ENCODE measurements around the gene HOXA10.
A peak's percentile ranks its signal among the peaks of the same experiment; 100 is the strongest.

Gene HOXA10

DNA sequence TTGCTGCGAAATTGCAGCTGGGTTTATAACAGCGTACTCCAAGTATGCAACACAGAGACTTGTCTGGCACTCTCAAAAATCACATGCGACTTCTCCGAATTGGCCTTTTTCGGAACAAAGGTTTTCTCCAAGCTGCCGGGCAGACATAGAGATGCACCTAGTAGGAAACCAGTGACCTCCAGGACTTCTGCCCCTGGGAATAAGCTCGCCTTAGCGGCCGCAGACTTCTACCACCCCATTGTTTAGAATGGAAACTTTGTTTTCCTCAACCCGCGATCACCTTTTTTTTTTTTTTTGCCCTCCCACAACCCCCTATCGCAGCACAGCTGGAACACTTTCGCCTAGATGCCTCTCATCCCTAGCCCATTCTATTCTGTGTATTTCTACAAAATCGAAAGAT, 4.9 kb upstream of the HOXA10 start:
- no peak for DNase-seq

DNA sequence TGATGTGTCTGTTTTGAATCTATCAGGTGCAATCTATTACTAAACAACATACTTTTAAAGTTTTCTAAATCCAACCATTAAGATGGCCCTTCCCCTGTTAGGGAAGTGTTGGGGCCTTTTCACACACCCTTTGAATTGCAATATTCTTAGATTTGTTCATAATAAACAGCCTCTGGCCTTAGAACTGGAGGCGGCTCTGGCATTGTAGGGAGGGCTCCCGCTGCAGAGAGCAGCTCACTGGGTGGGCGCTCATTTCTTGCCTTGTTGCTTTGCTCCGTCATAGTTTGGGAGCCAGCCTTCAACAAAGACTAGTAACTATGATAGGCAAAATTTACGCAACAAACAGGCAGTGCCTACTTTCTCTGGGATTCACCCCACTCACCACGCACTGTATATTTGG, 4.2 kb upstream of the HOXA10 start:
- no peak for DNase-seq

DNA sequence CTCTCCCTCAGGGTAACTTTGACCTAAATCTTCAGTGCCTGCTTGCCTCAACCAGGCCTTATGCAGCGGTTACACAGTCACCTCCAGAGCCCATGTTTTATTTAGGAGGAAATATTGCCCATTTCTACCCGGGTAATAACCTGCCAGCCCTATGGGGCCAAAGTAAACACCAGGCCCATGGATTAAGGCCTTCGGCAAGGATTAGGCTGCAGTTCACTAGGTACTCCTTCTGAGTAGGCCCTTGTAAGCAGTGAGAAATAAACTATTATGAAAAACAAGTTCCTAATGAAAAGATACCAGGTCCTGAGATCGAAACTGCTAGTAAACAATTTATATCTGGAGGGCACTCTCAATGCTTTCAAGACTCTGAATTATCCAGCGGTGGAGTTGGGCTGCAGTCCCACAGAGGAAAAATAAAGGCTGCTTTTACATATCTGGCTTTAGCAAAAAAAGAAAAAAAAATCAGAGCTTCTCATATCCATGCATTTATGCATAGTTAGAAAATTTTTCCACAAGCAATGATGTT, 3.7 kb upstream of the HOXA10 start:
- no peak for DNase-seq

DNA sequence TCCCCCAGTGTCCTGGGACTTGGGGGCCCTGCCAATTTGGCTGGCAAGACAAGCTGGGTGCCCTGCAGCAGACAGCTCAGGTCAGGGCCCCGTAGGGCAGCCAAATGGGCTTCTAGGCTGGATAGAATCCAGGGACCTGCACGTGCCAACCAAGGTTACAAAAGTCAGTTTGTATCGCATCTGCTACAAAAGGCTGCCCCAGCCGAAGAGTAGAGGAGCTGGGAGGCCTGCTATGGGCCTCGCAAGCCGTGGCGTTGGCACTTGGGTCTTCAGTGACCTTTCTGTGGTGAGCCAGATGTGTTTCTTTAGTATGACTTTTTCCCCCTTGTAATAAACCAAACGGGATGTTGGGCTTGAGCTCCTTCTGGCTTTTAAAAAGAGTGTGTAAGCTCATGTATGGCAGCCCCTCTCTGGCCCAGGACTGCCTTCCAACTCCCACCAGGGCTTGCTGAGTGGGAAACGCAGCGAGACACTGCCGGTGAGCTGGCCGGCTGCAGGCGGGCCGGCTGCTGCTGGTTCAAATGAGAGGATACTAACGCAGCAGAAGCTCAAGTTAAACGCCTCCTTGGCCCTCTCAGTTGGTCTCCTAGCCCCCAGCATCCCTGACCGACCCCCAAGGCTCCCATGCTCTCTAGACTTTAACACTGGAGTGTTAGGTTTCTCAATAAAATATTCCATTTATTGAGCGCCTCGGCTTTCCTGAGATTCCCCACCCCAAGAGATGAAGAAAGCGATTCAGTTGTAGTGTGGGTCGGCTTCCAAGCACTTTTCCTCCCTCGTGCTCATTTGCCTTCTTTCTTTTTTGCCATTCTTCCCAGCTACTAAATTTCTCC, 3.1 kb upstream of the HOXA10 start:
- DNase-seq, result no peak

DNA sequence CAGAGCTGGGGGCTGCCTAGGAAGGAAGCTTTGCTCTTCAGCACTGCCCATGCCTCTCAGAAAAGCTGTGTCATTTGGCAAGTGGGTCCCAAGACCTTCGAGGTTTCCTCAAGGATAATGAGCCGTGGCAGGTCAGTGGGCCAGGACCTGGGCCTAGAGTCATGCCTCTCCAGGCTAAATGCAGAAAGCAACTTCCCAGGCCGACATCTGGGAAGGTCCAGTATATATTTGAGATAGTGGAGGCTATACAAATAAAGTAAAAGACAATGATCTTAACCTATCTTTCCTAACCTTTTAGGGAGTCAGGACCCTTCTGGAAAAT, 2.4 kb upstream of the HOXA10 start:
- no peak for DNase-seq

DNA sequence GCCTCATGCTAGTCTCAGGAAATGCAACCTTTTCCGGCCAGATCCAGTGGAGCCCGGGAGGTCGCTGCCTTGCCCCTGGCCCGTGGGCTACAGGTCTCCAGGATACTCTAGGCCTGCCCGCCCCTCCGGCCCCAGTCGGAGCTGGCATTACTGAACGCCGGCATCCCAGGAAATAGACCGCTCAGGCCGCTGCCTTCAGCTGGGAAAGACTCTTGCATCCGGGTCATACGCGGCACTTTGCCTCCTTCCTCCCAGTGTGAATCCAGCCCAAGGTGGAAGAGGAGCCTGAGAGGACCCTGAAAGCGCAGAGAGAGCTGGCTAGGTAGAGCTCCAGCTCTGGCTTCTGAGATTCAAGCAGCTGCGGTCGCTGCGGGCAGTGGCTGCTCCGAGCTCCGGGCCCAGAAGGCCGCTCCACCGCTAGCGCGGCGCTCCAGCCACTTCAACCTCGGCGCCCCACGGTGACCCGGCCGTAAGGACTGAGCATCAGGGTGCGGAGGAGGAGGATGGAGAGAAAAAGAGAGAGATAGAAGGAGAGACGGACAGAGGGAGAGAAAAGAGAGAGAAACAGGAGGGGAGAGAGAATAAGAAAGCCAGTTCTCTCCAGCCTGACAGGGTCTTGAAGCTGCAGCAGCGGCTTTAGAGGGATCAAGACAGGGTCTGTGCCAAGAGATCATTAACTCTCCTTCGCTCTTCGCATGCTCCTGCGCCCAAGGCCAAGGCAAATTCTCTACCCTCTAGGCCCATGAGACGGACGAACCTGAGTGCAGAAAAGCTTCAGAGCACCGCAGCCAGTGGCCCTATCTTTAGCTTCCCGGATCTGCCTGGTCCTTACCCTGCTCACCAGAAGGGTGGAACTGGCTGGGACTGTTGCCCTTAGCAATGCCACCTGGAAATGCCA, 1.8 kb upstream of the HOXA10 start:
- no peak for DNase-seq

DNA sequence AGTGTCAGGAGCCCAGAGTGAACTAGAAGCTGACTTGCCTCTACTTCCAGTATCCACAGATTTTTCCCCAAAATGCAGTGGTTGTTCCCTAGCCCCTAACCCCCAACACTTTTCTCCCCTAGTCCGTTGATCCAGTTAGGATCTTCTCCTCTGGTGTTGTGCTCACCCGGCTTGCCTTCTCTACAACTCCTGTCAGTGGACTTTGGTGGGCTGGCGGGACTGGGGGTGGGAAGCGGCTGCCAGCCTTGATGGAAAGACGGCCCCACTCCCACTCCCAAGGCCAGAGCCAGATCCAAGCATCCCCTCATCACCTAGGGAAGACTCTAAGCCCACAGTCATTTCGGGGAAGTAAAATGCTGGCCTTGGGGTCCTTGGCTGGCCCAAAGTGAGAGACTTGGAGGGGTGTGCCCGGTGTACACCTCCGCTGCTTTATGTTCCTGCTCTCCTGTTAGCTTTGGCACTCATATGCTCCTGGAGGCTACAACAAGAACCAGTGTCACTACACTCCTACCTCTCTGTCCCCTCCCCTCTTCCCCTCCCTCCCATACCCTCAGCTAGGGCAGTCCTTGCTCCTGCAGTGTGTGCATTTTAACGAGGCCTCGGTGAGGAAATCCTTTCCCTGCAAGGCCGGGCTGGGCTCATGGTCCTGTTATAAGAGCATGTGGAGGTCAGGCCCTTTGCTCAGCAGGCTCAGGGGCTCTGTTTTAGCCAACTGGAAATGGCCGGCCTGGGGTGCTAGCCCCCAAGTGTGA, 930 bp upstream of the HOXA10 start:
- DNase-seq, result no peak

DNA sequence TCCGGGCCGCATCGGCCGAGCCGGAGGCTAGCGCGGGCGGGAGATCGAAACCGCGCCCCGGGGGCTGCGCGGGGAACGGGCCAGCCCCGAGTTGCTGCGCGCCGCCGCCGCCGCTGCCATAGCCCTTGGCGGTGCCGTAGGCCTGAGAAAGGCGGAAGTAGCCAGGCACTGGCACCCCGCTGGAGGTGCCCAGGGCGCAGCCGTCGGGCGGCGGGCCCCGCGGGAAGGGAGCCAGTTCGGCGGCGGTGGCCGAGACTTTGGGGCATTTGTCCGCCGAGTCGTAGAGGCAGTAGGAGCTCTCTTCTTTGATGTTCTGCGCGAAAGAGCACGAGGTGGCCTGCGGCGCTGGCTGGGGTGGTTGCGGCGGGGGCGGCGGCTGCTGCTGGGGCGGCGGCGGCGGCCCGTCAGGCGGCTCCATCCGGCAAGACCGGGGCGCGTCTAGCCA, 587 bp downstream of the HOXA10 start:
- peak; percentile 57 for DNase-seq

DNA sequence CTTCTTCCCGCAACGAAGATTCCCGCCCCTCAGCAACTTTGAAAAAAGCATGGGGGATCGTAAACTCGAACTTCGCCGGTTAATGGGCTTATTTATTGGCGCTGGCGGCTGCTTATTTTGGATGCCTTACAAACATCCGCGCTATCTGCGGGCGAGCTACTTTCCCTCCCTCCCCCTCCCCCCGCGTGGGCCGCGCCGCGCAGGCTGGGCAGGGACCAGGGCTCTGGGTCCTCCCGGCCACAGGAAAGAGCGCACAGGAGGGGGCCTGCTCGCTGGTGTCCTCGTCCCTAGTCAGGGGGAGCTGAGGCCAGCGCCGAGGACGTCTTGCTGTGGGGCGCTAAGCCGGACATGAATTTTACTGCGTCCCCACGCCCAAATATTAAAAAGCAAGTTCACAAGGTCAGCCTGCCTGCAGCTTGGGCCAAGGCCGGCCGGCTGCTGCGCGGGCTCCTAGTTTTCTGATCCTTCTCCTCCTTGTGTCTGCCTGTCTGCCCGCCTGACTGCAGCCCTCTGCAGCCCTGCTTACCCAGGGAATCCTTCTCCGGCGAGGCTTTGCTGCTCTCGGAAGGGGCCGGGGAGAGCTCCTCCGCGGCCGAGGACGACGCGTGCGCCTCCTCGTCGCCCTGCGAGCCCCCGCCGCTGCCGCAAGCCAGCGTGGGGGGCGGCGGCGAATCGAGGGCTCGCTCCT, 1.2 kb downstream of the HOXA10 start:
- DNase-seq, result peak; percentile 57

DNA sequence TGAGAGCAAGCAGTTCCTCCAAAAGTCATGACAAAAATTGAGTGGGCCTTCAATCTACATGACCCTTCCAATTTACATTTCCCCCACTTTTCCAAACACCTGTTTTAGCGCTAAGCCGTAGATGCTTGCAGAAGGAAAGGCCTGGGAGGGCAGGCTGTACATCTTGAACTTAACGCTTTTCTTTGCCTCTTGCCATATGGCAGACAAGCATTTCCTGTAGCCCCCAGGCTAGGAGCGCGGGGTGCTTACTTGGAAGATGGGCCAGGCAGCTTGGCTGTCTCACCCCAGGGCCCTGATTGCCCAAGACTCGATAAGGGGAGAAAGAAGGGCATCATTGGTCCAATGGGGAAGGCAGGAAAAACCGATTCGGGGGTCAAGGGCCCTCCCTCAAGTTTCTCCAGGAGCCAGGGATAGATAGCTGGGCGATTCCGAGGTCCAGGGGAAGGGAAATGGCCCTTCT, 1.8 kb downstream of the HOXA10 start:
- peak; percentile 41 for DNase-seq

DNA sequence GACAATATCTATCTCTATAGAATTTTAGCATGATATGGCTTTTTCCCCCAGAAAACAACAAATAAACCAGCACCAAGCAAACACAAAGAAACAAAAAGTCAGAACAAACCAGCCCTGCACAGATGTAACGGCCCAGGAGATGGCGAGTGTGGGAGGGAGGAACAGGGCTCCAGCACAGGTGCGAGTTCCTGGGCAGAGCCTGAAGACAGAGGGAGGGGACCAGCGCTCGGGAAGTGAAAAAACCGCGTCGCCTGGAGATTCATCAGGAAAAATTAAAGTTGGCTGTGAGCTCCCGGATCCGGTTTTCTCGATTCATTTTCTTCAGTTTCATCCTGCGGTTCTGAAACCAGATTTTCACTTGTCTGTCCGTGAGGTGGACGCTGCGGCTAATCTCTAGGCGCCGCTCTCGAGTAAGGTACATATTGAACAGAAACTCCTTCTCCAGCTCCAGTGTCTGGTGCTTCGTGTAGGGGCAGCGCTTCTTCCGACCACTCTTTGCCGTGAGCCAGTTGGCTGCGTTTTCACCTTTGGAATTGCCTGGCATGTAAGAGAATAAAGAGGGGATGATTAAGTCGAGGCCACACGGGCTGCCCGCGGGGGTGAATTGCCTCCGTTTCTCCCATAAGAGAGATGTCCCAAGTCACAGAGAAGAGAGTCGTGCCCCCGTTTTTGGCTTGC, 2.3 kb downstream of the HOXA10 start:
- DNase-seq, result peak; percentile 51

DNA sequence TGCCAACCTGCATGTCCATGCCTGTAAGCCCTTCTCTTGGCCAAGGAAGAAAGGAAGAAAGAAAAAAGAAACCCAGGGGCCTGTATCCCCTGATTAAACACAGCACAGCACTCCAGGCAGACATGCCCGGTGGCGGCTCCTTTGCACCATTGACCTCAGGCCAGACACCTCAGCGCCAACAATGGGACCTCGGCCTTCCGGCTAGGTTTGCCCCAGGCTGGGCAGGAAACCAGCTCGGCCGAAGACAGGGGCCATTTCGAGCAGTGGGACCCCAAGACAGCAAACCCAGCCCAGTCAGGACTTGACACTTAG, 2.8 kb downstream of the HOXA10 start:
- peak; percentile 37 for DNase-seq

DNA sequence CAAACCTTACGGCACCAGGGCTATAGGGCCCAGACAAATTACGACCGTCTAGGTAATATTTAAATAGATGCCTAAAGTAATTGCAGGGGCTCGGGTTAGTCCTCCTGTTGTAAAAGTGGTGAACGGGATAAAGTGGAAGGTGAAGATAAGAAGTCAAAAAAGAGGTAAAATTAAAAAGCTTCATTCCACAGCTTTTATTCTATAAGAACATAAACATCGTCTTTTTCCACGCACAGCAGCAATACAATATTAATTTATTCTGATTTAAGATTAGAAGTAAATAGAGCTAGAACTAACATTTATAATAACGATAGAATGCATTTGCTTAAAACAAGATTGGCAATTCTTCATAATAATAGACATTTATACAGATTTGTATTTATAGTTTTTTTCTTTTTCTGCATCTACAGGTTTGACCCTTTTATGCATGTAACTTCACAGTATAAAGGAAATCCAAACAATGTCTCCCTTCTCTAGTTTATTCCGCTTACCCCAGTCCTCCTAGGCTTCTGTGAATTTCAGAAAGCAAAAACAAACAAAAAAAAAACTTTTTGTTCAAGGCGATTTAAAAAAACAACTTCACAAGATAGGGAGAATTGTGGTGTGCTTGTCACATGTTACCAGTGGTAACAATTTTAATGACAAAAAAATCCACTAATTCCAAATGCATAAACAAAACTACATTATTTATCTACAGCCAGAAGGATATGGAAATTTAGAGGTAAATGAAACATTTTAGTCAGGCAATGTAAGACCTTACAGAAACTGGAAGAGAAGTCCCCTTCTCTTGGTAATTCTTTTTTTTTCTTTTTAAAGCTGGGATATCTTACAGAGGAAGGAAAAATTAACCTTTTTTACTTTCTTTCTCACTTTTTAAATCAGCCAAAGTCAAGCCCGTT, 3.4 kb downstream of the HOXA10 start:
- peak; percentile 59 for DNase-seq

DNA sequence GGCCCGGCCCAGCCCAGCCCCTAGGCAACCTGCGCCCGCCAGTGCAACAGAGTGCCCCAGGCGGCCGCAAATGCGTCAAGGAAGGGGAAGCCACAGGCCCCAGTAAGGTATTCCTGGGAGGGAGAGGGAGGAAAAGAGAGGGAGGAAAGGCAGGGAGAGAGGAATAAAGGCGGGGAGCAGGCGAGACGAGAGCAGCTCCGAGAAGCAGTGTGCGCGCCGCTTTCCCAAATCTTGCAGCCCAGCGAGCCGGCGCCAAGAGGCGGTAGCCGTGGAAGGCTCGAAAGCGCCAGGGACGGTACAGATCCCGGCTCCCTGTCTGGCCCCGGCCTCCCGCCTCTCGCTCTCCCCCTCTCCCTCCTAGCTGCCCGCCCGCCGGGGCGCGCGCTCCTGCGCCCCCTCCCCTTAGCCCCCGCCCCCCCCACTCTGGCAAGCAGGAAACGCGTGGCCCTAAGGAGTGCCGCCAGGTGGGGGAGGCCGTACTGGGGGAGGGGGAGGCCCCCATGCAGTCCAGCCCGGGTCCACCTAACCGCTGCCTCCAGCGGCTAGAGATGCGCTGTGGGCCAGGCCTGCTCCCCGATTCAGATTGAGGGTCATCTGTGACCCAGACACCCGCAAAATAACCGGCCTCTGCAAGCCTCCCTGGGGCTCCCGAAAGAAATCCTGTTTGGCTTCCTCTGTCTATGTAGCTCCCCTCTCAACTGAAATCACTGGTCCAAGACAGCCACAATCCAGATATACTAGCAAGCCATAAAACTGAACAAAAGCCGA, 4.3 kb downstream of the HOXA10 start:
- DNase-seq, result peak; percentile 75

DNA sequence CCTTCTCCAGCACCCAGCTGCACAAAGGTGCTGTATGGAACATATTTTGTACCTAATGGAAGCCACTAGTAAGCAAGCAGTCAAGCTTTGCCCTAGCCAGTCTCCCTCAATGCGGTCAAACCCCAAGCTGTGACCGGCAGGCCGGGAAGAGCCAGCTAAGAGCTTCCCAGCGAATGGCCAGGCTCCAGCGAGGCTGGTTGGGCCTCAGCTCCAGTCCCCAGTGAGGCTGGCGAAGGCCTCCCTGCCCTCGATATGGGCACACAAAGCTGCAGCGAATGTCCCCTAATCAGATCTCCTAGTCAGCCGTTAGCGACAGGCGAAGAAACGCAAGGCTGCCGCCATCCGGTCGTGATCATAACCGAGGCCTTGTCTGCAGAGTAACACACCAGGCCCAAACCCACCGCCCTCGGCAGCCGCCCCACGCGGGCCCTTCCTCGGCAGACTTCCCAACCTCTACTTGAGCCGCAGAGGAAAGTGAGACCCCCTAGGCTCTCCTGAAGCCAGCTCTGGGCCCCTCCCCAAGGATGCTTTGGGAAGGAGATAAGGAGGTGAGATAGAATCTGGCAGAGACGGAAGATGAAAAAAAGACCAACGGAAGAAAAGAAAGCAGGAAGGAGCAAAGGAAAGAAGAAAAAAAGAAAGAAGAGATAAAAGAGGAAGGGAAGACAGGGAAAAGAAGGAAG, 5.7 kb downstream of the HOXA10 start:
- DNase-seq, result peak; percentile 50

DNA sequence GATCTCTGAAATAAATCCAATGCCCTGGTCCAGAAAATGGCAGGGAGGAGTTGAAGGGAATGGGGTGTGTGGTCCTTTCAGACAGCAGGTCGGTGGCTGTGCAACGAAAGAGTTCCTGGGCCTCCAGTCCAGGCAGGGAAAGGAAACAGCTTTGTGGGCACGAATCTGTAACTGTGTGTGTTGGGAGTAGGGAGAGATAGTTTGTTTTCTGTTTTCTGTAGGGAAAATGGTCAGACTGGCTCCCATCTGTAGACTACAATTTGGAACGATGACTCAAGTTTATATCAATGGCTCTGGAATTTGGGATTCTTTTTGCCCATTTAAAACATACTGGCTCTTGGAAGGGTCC, 6.2 kb downstream of the HOXA10 start:
- DNase-seq, result peak; percentile 45

DNA sequence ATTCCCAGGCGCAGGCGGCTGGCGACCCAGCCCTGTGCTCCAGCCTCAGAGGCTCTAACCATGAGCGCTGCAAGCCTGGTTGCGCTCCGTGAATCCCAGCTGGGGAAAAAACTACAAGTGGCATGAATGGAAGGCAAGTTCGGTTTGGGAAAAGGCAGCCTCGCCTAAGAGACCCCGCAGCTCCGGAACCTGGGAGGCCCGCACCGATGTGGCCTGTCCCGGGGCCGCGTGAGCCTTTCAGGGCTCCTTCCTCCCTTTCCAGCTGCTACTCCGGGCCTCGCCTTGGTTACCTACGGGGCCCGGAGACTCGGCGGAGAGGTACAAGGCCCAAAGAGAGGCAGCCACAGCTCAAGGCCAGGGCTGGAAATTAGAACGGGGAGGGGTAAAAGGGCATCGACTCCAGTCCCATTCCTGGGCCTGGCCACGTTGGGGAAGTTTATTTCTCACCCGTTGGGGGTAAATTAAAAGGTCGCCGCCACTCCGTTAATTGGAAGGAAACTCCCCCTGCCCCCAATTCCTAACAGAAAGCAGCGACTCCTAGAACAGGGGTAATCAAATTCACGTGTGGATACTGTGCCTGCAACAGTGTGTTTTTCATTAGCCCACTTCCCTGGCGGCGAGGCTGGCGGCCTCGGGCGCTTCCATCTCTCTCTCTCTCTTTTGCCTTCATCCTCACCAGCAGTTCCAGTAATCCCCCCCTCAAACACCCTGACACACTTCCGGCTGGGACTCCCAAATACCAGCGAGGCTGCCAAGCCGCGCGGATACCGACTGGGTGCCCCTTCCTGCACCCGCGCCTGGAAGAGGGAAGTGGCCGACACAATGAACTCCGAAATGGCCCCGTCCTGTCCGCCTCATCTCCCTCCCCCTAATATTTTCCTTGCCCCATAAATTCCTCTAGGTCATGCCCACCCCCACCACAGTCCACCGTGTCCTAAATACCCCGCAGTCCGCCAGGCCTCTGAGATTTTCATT, 7.3 kb downstream of the HOXA10 start:
- peak; percentile 37 for DNase-seq

DNA sequence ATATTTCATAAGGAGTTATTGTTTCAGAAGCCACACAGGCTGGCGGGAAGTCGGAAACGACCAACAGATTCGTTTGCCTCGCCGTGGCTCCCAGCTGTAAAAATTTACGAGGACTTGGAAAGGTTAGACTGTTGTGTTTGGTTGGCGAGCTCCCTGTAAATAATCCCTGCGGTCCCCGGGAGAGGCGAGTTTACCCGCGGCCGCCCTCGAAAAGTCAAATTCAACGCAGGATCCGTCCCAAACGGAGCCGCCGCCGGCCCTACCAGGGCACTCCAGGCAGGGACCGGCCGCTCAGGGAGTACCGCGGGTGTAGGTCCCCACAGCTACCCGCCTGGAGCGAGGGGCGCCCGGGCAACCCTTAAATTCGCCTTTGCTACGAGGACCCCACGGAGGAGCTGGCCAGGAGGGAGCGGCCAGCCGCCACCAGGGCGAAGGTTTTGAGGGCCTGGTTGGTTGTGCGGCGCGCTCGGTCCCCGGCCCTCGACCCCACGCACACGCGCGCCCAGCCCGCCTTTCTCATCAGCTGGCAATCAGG, 8.1 kb downstream of the HOXA10 start:
- DNase-seq, result no peak
